IgD-negative memory B cell (primary cell): ENCODE results near the gene U2SURP. TPM values are rescaled to one million over a fixed set of nuclear protein-coding genes. Genes with fewer than 3 reads are reported as not detected.
"Not testable (repeated sequence)": the region's sequence is repeated elsewhere in the genome, so short reads cannot be mapped to it uniquely, and the experiment has no call there.

ENCODE experiments used
- H3K27ac Mint-ChIP-seq, 3 donors: one replicate each; pipeline ENCODE4 v1.8.0; 2020 to 2022; ENCODE audit warnings: mild to moderate bottlenecking in 3 of 3, mixed read lengths in 3 of 3, moderate library complexity in 1 of 3
- H3K27me3 Mint-ChIP-seq: one replicate; pipeline ENCODE4 v1.8.0; 2021; ENCODE audit warnings: mixed read lengths
- H3K36me3 Mint-ChIP-seq: one replicate; pipeline ENCODE4 v1.8.0; 2020; ENCODE audit warnings: mild to moderate bottlenecking, mixed read lengths
- H3K4me1 Mint-ChIP-seq, 3 donors: one replicate each; pipeline ENCODE4 v1.8.0; 2020 to 2022; ENCODE audit warnings: mixed read lengths in 3 of 3, mild to moderate bottlenecking in 1 of 3
- H3K4me3 Mint-ChIP-seq, 4 donors: one replicate each; pipeline ENCODE4 v1.8.0; 2020 to 2022; ENCODE audit warnings: mild to moderate bottlenecking in 4 of 4, mixed read lengths in 4 of 4, moderate library complexity in 3 of 4
- H3K9me3 Mint-ChIP-seq, 3 donors: one replicate each; pipeline ENCODE4 v1.8.0; 2020 to 2021; ENCODE audit warnings: mixed read lengths in 3 of 3, mild to moderate bottlenecking in 1 of 3
- polyA plus RNA-seq: library from polyadenylated mRNA; unstranded; fragments of 300-500 nt; fragmentation: Illumina TruSeq; gene quantifications from one replicate; pipeline ENCODE4 v1.2.3, GENCODE V29; 2021

Gene U2SURP
- polyA plus RNA-seq, 1 donor from 2014 or later, result 114 TPM

DNA sequence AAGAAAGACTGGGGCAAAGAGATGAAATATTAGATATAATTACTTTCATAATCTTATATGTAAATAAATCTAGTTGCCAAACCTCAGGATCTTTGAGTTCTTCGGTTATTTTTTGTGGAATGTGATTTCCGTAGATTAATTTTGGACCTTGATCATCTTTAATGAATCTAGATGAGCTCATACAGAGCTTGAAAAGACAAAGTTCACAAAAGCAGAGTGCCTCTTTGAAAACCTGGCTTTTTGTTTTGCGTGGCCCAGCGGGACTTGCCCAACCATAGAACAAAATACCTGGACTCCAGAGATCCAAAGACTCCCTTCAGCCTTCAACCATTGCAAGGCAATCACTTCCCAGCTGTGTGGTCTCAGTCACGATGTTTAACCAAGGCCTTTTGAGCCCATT, 63.4 kb downstream of the U2SURP start:
- H3K27ac Mint-ChIP-seq, result no peak overlapping the region
- H3K4me1 Mint-ChIP-seq, result peaks cover 5 to 9% (median 5%) of the 10 kb centered on the region in 3 donors
- no peaks in the 10 kb centered on the region for H3K27me3 Mint-ChIP-seq
- no peaks in the 10 kb centered on the region for H3K36me3 Mint-ChIP-seq
- no peak overlapping the region for H3K4me3 Mint-ChIP-seq
- no peaks in the 10 kb centered on the region for H3K9me3 Mint-ChIP-seq

DNA sequence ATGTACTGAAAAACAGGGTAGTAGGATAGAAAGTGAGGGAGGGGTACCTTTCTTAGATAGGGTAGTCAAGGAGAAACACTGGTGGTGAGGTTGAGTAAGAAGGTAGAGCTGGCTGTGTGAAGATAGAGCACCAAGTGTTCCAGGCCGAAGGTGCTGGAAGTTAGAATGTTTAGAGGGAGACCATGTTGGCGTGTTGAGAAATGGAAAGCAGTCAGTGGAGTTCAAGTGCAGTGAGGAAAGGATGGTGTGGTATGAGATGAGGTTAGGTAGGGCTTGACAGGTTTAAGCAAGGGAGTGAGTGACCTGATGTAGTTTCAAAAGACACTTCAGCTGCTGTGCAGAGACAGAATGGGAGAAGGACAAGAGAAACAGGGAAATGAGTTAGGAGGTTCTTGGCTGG, 64.0 kb downstream of the U2SURP start:
- Mint-ChIP-seq H3K27me3 (no peaks in the 10 kb centered on the region), H3K27ac (peak overlapping the region in 1 of 3 donors; percentile 11), H3K4me3 (no peak overlapping the region), H3K36me3 (no peaks in the 10 kb centered on the region), H3K9me3 (no peaks in the 10 kb centered on the region), H3K4me1 (peaks cover 5 to 9% (median 5%) of the 10 kb centered on the region in 3 donors)

GRCh38 chr3:143066033-143066432, 64.7 kb downstream of the U2SURP start:
- H3K27me3 Mint-ChIP-seq, result no peaks in the 10 kb centered on the region
- H3K9me3 Mint-ChIP-seq, result no peaks in the 10 kb centered on the region
- H3K27ac Mint-ChIP-seq, result no peak overlapping the region
- peaks cover 3 to 5% (median 3%) of the 10 kb centered on the region in 3 donors for H3K4me1 Mint-ChIP-seq
- no peak overlapping the region for H3K4me3 Mint-ChIP-seq
- H3K36me3 Mint-ChIP-seq, result no peaks in the 10 kb centered on the region

- H3K27me3 Mint-ChIP-seq, result no peaks in the 10 kb centered on the region
- no peak overlapping the region for H3K4me3 Mint-ChIP-seq
- no peak overlapping the region for H3K27ac Mint-ChIP-seq
- no peaks in the 10 kb centered on the region for H3K36me3 Mint-ChIP-seq
- H3K9me3 Mint-ChIP-seq, result no peaks in the 10 kb centered on the region
- H3K4me1 Mint-ChIP-seq, result peaks cover 0 to 2% (median 0%) of the 10 kb centered on the region in 3 donors
Measured at GRCh38 chr3:143067201-143067600, 65.8 kb downstream of the U2SURP start.

- H3K36me3 Mint-ChIP-seq, result no peaks in the 10 kb centered on the region
Measured at GRCh38 chr3:143068059-143068458, 66.7 kb downstream of the U2SURP start.

GRCh38 chr3:143070977-143071551, 69.7 kb downstream of the U2SURP start:
- no peak overlapping the region for H3K27ac Mint-ChIP-seq
- no peaks in the 10 kb centered on the region for H3K27me3 Mint-ChIP-seq
- peaks cover 0 to 2% (median 0%) of the 10 kb centered on the region in 3 donors for H3K4me1 Mint-ChIP-seq
- H3K4me3 Mint-ChIP-seq, result no peak overlapping the region
- H3K9me3 Mint-ChIP-seq, result no peaks in the 10 kb centered on the region
- no peaks in the 10 kb centered on the region for H3K36me3 Mint-ChIP-seq

More at GRCh38 chr3:143068059-143068458, 66.7 kb downstream of the U2SURP start:
- Mint-ChIP-seq H3K9me3 (no peaks in the 10 kb centered on the region), H3K4me1 (peaks cover 0 to 2% (median 0%) of the 10 kb centered on the region in 3 donors), H3K27me3 (no peaks in the 10 kb centered on the region), H3K27ac (peak overlapping the region in 1 of 3 donors; percentile 8), H3K4me3 (no peak overlapping the region)

DNA sequence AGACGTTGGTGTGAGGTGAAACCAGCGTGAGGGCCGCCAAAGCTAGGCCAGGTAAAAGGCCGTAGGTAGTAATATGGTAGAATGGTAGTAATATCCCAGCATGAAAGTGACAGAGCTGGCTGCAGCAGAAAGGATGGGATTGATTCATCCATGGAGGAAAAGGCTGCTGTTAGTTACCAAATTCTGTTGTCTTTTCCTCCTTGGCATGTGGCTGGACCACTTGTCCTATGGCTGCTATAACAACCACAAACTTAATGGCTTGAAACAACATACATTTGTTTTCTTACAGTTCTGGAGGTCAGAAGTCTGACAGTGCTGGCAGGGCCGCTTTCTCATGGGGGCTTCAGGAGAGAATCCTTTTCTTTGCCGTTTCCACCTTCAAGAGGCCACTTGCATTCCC, 70.4 kb downstream of the U2SURP start:
- peaks cover 0 to 2% (median 0%) of the 10 kb centered on the region in 3 donors for H3K4me1 Mint-ChIP-seq
- no peak overlapping the region for H3K27ac Mint-ChIP-seq
- H3K9me3 Mint-ChIP-seq, result no peaks in the 10 kb centered on the region
- no peak overlapping the region for H3K4me3 Mint-ChIP-seq
- no peaks in the 10 kb centered on the region for H3K27me3 Mint-ChIP-seq
- H3K36me3 Mint-ChIP-seq, result no peaks in the 10 kb centered on the region

GRCh38 chr3:143072298-143073020, 71.1 kb downstream of the U2SURP start:
- H3K27me3 Mint-ChIP-seq, H3K4me3 Mint-ChIP-seq, H3K4me1 Mint-ChIP-seq, H3K36me3 Mint-ChIP-seq, H3K9me3 Mint-ChIP-seq: not testable (repeated sequence)
- peak overlapping the region in 1 of 3 donors; percentile 3 for H3K27ac Mint-ChIP-seq

- not testable (repeated sequence) for H3K4me3 Mint-ChIP-seq, H3K27ac Mint-ChIP-seq, H3K9me3 Mint-ChIP-seq, H3K36me3 Mint-ChIP-seq, H3K27me3 Mint-ChIP-seq, H3K4me1 Mint-ChIP-seq
Measured at GRCh38 chr3:143073541-143073940, 72.2 kb downstream of the U2SURP start.

GRCh38 chr3:143073983-143074382, 72.6 kb downstream of the U2SURP start:
- H3K27ac Mint-ChIP-seq, H3K4me3 Mint-ChIP-seq, H3K9me3 Mint-ChIP-seq, H3K36me3 Mint-ChIP-seq, H3K27me3 Mint-ChIP-seq, H3K4me1 Mint-ChIP-seq: not testable (repeated sequence)

DNA sequence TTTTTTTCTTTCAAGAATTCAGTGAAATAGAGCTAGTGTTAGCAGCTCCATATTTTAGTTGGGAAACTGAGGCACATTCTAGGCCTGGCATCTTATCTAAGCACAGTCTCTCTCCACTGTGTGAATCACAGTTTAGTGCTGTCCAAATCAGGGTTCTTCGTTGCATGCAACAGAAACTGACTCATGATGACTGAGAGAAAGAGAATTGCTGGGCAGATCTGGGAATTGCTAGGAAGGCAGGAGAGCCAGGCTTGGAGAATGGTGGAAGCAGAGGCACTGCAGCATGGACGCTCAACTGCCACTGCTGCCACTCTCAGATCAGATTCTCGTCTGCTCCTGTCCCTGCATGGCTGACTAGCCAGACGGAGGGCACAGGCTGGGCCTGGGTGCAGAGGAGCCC, 77.5 kb downstream of the U2SURP start:
- no peaks in the 10 kb centered on the region for H3K36me3 Mint-ChIP-seq
- peaks cover 5 to 18% (median 10%) of the 10 kb centered on the region in 3 donors for H3K4me1 Mint-ChIP-seq
- H3K4me3 Mint-ChIP-seq, result no peak overlapping the region
- H3K27ac Mint-ChIP-seq, result no peak overlapping the region
- no peaks in the 10 kb centered on the region for H3K9me3 Mint-ChIP-seq
- no peaks in the 10 kb centered on the region for H3K27me3 Mint-ChIP-seq

DNA sequence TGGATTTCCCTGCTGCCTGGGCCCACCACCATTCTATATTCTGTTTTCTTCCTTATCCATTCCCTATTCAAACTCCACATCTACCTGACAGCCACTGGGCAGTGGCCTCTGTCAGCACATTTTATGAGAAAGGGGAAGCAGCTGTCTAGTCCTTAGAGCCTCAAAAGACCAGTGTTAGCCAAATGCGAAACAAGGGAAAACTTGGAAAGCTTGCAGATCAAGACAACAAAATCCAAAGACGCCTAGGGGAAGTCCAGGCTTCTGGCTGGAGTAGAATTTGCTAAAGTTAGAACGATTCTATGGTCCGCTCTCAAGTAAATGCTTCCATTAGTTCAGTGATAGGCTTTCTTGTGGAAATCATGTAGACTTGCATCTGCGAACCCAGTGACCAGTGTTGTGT, 78.8 kb downstream of the U2SURP start:
- H3K9me3 Mint-ChIP-seq, result no peaks in the 10 kb centered on the region
- H3K27ac Mint-ChIP-seq, result no peak overlapping the region
- no peaks in the 10 kb centered on the region for H3K27me3 Mint-ChIP-seq
- H3K36me3 Mint-ChIP-seq, result no peaks in the 10 kb centered on the region
- no peak overlapping the region for H3K4me3 Mint-ChIP-seq
- peaks cover 12 to 25% (median 19%) of the 10 kb centered on the region in 3 donors for H3K4me1 Mint-ChIP-seq

- H3K4me3 Mint-ChIP-seq, result peak overlapping the region in 3 of 4 donors; percentile 70 to 89 (median 81)
- no peaks in the 10 kb centered on the region for H3K36me3 Mint-ChIP-seq
- H3K27ac Mint-ChIP-seq, result peak overlapping the region in 1 of 3 donors; percentile 44
- no peaks in the 10 kb centered on the region for H3K27me3 Mint-ChIP-seq
- H3K4me1 Mint-ChIP-seq, result peaks cover 13 to 26% (median 19%) of the 10 kb centered on the region in 3 donors
- no peaks in the 10 kb centered on the region for H3K9me3 Mint-ChIP-seq
Measured at GRCh38 chr3:143081365-143081764, 80.0 kb downstream of the U2SURP start.

DNA sequence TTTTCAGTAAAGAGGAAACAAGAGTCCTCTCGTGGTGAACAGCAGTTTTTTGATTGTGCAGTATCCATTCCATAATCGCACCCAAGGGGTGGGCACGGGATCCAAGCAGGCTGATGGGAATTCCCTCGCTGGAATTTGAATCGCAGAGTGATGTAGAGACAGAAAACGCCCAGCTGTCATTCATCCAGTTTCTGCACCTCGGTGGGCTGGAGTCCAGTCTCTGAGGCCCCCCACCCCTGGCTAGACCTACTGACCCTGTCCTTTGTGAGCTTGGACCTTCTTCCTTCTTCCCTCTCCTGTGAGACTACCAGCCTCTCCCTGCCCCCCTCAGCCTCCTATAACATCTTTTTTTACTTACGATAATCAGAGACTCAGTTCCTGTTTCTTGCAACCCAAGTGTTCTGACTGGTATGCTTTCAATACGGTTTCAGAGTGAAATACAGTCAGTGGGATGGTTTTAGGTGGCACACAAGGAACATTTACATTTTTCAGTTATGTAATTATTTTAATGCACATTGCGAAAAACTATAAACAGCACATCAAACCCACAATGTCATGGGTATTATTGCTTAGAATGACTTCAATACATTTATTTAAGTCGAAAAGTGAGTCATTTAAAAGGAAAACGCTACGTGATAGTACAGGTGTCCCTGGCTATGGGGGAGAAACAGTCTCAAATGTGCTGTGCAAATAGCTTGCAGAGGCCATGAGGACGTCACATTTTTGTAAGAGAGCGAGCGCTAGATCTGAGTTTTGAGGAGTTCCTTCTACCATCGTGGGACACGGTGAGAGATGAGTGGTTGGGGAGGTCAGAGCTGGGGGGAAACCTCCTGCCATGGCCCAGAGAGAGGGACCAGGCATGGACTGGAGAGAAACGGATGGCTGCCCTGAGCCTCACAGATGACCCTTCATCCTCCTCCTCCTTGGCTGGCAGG, 80.7 kb downstream of the U2SURP start:
- Mint-ChIP-seq H3K36me3 (no peaks in the 10 kb centered on the region), H3K4me1 (peaks cover 13 to 26% (median 19%) of the 10 kb centered on the region in 3 donors), H3K4me3 (peak overlapping the region; percentile 70 to 89 (median 82)), H3K9me3 (no peaks in the 10 kb centered on the region), H3K27ac (peak overlapping the region; percentile 14 to 87 (median 51)), H3K27me3 (no peaks in the 10 kb centered on the region)

- Mint-ChIP-seq H3K4me1 (peaks cover 13 to 26% (median 19%) of the 10 kb centered on the region in 3 donors), H3K27ac (peak overlapping the region in 1 of 3 donors; percentile 68), H3K27me3 (no peaks in the 10 kb centered on the region), H3K9me3 (no peaks in the 10 kb centered on the region), H3K36me3 (no peaks in the 10 kb centered on the region), H3K4me3 (peak overlapping the region in 2 of 4 donors; percentile 55 to 82)
Measured at GRCh38 chr3:143083781-143084180, 82.4 kb downstream of the U2SURP start.
